Activated CD4-positive, alpha-beta T cell treated with anti-CD3 and anti-CD28 coated beads for 36 hours (primary cell): ENCODE results near the gene PRKCE. TPM values are rescaled to one million over a fixed set of nuclear protein-coding genes. Genes with fewer than 3 reads are reported as not detected.
"Not testable (repeated sequence)": the region's sequence is repeated elsewhere in the genome, so short reads cannot be mapped to it uniquely, and the experiment has no call there.

Source experiments
- ATAC-seq: fragments of 200-7000 bp; cut with Tn5 transposase; one replicate; pipeline ENCODE4 v1.10.0; 2021; ENCODE audit warnings: mild to moderate bottlenecking, moderate library complexity
- CTCF ChIA-PET: fragments of 350-600 bp; sonication (Branson Sonifier 250); formaldehyde crosslinking; loops from one replicate; lab custom pipeline; 2021; ENCODE audit warnings: antibody characterized with exemption; lab: Charles Lee
- POLR2A ChIA-PET: fragments of 350-600 bp; sonication (Branson Sonifier 250); formaldehyde crosslinking; loops from one replicate; lab custom pipeline; 2021; ENCODE audit warnings: antibody characterized with exemption, inconsistent platforms; lab: Charles Lee
- DNase-seq: peaks from one replicate; pipeline ENCODE4 v3.0.0-alpha.2; 2020
- H3K27ac Mint-ChIP-seq: one replicate; pipeline ENCODE4 v1.8.0; 2021; ENCODE audit warnings: mixed read lengths
- H3K27me3 Mint-ChIP-seq: one replicate; pipeline ENCODE4 v1.8.0; 2021; ENCODE audit warnings: mixed read lengths
- H3K36me3 Mint-ChIP-seq: one replicate; pipeline ENCODE4 v1.8.0; 2021; ENCODE audit warnings: low read depth, mixed read lengths
- H3K4me1 Mint-ChIP-seq: one replicate; pipeline ENCODE4 v1.8.0; 2021; ENCODE audit warnings: mixed read lengths
- H3K4me3 Mint-ChIP-seq: one replicate; pipeline ENCODE4 v1.8.0; 2021; ENCODE audit warnings: mild to moderate bottlenecking, moderate library complexity, mixed read lengths
- H3K9me3 Mint-ChIP-seq: one replicate; pipeline ENCODE4 v1.8.0; 2021; ENCODE audit warnings: low read depth, mixed read lengths
- intact Hi-C, 2 experiments: fragments of 100-400 bp; cut with DNase I in 1 of 2; cut with micrococcal nuclease in 1 of 2; formaldehyde crosslinking; loops; one replicate each; pipeline versions ENCODE4 v1.14.2 to v1.15.1; 2022 to 2024; cut with DNase I, micrococcal nuclease
- total RNA-seq, 2 experiments: library from RNA; stranded (reverse); gene quantifications; one replicate each; pipeline ENCODE4 v1.2.3, GENCODE V29; 2021

The PRKCE gene
- total RNA-seq, 2 experiments from 2014 or later, result 9.0 to 13.2 TPM

- Mint-ChIP-seq H3K27me3 (no peaks in the 10 kb centered on the region), H3K36me3 (no peaks in the 10 kb centered on the region), H3K27ac (no peak overlapping the region), H3K4me1 (peaks cover 10% of the 10 kb centered on the region), H3K4me3 (no peak overlapping the region), H3K9me3 (no peaks in the 10 kb centered on the region)
- CTCF ChIA-PET, result no interaction called here
- POLR2A ChIA-PET, result no interaction called here
- DNase-seq (no peak), ATAC-seq (no peak)
- intact Hi-C loops, result no loop called here
Measured at GRCh38 chr2:45908316-45909170, 257.1 kb downstream of the PRKCE start.

GRCh38 chr2:45909171-45909565 lies 257.7 kb downstream of the PRKCE start:
- Mint-ChIP-seq H3K4me3 (no peak overlapping the region), H3K36me3 (no peaks in the 10 kb centered on the region), H3K27me3 (no peaks in the 10 kb centered on the region), H3K4me1 (peaks cover 6% of the 10 kb centered on the region), H3K27ac (no peak overlapping the region), H3K9me3 (no peaks in the 10 kb centered on the region)
- ChIA-PET CTCF (no interaction called here), POLR2A (no interaction called here)
- ATAC-seq (no peak), DNase-seq (no peak)
- intact Hi-C loops, result no loop called here

GRCh38 chr2:45909677-45910191 lies 258.3 kb downstream of the PRKCE start:
- no peaks in the 10 kb centered on the region for H3K27me3 Mint-ChIP-seq
- H3K9me3 Mint-ChIP-seq, result no peaks in the 10 kb centered on the region
- DNase-seq, result no peak
- no peak for ATAC-seq
- no peak overlapping the region for H3K27ac Mint-ChIP-seq
- H3K4me1 Mint-ChIP-seq, result peaks cover 2% of the 10 kb centered on the region
- ChIA-PET POLR2A (no interaction called here), CTCF (no interaction called here)
- H3K4me3 Mint-ChIP-seq, result no peak overlapping the region
- intact Hi-C loops, result no loop called here
- H3K36me3 Mint-ChIP-seq, result no peaks in the 10 kb centered on the region

GRCh38 chr2:45910473-45911060 lies 259.1 kb downstream of the PRKCE start:
- Mint-ChIP-seq H3K4me3 (no peak overlapping the region), H3K36me3 (no peaks in the 10 kb centered on the region), H3K27ac (no peak overlapping the region), H3K4me1 (no peaks in the 10 kb centered on the region), H3K27me3 (no peaks in the 10 kb centered on the region), H3K9me3 (no peaks in the 10 kb centered on the region)
- ATAC-seq (no peak), DNase-seq (no peak)
- POLR2A ChIA-PET, result no interaction called here
- CTCF ChIA-PET, result interaction anchor here (1.8 kb wide), 1 partner anchor 132 kb away, joined by 4 read pairs; no protein-coding TSS in a partner anchor
- intact Hi-C loops, result no loop called here

GRCh38 chr2:45911538-45911937 lies 260.1 kb downstream of the PRKCE start:
- CTCF ChIA-PET, result interaction anchor here (0.6 to 1.8 kb wide), 3 partner anchors 9 to 133 kb away, joined by 3 to 4 read pairs (median 3); no protein-coding TSS in a partner anchor
- H3K4me3 Mint-ChIP-seq, result no peak overlapping the region
- intact Hi-C loops, result no loop called here
- POLR2A ChIA-PET, result no interaction called here
- ATAC-seq (no peak), DNase-seq (no peak)
- no peaks in the 10 kb centered on the region for H3K27me3 Mint-ChIP-seq
- no peaks in the 10 kb centered on the region for H3K9me3 Mint-ChIP-seq
- H3K27ac Mint-ChIP-seq, result no peak overlapping the region
- H3K4me1 Mint-ChIP-seq, result no peaks in the 10 kb centered on the region
- H3K36me3 Mint-ChIP-seq, result no peaks in the 10 kb centered on the region

- H3K36me3 Mint-ChIP-seq, result no peaks in the 10 kb centered on the region
- no peaks in the 10 kb centered on the region for H3K27me3 Mint-ChIP-seq
- no peak for ATAC-seq
- no peak overlapping the region for H3K4me3 Mint-ChIP-seq
- no peaks in the 10 kb centered on the region for H3K9me3 Mint-ChIP-seq
- H3K4me1 Mint-ChIP-seq, result no peaks in the 10 kb centered on the region
- intact Hi-C loops, result no loop called here
- no peak for DNase-seq
- H3K27ac Mint-ChIP-seq, result no peak overlapping the region
- ChIA-PET POLR2A (no interaction called here), CTCF (interaction anchor here (1.0 to 1.8 kb wide), 3 partner anchors 9 to 133 kb away, joined by 3 to 4 read pairs (median 3); no protein-coding TSS in a partner anchor)
Measured at GRCh38 chr2:45912109-45912508, 260.6 kb downstream of the PRKCE start.

- ChIA-PET CTCF (no interaction called here), POLR2A (no interaction called here)
- Mint-ChIP-seq H3K4me3 (no peak overlapping the region), H3K9me3 (no peaks in the 10 kb centered on the region), H3K4me1 (no peaks in the 10 kb centered on the region), H3K36me3 (no peaks in the 10 kb centered on the region), H3K27me3 (no peaks in the 10 kb centered on the region), H3K27ac (no peak overlapping the region)
- intact Hi-C loops, result no loop called here
- no peak for DNase-seq
- no peak for ATAC-seq
Measured at GRCh38 chr2:45913539-45913938, 262.1 kb downstream of the PRKCE start.

- no peaks in the 10 kb centered on the region for H3K9me3 Mint-ChIP-seq
- H3K4me1 Mint-ChIP-seq, result no peaks in the 10 kb centered on the region
- DNase-seq, result no peak
- H3K27ac Mint-ChIP-seq, result no peak overlapping the region
- intact Hi-C loops, result no loop called here
- H3K27me3 Mint-ChIP-seq, result no peaks in the 10 kb centered on the region
- ChIA-PET POLR2A (interaction anchor here (1.0 kb wide), 1 partner anchor 25 kb away, joined by 4 read pairs; no protein-coding TSS in a partner anchor), CTCF (interaction anchor here (0.7 to 1.0 kb wide), 3 partner anchors 20 to 137 kb away, joined by 3 to 6 read pairs (median 3); no protein-coding TSS in a partner anchor)
- no peak overlapping the region for H3K4me3 Mint-ChIP-seq
- H3K36me3 Mint-ChIP-seq, result no peaks in the 10 kb centered on the region
- no peak for ATAC-seq
Measured at GRCh38 chr2:45915523-45915922, 264.0 kb downstream of the PRKCE start.

GRCh38 chr2:45917561-45918176 lies 266.2 kb downstream of the PRKCE start:
- POLR2A ChIA-PET, H3K4me1 Mint-ChIP-seq, H3K27ac Mint-ChIP-seq, H3K4me3 Mint-ChIP-seq, H3K27me3 Mint-ChIP-seq, DNase-seq, intact Hi-C loops, H3K9me3 Mint-ChIP-seq, H3K36me3 Mint-ChIP-seq, ATAC-seq: not testable (repeated sequence)
- CTCF ChIA-PET, result interaction anchor here (0.6 kb wide), 1 partner anchor 39 kb away, joined by 3 read pairs; no protein-coding TSS in a partner anchor

GRCh38 chr2:45918463-45919159 lies 267.1 kb downstream of the PRKCE start:
- ATAC-seq, result no peak
- H3K4me3 Mint-ChIP-seq, result no peak overlapping the region
- intact Hi-C loops, result no loop called here
- ChIA-PET CTCF (interaction anchor here (0.5 to 0.7 kb wide), 2 partner anchors 12 to 846 kb away, joined by 3 read pairs; no protein-coding TSS in a partner anchor), POLR2A (no interaction called here)
- no peak for DNase-seq
- no peak overlapping the region for H3K27ac Mint-ChIP-seq
- H3K9me3 Mint-ChIP-seq, result no peaks in the 10 kb centered on the region
- no peaks in the 10 kb centered on the region for H3K4me1 Mint-ChIP-seq
- H3K36me3 Mint-ChIP-seq, result no peaks in the 10 kb centered on the region
- no peaks in the 10 kb centered on the region for H3K27me3 Mint-ChIP-seq

- ChIA-PET CTCF (interaction anchor here (0.7 kb wide), 1 partner anchor 13 kb away, joined by 3 read pairs; no protein-coding TSS in a partner anchor), POLR2A (no interaction called here)
- intact Hi-C loops, result no loop called here
- Mint-ChIP-seq H3K4me1 (no peaks in the 10 kb centered on the region), H3K4me3 (no peak overlapping the region), H3K27ac (no peak overlapping the region), H3K36me3 (no peaks in the 10 kb centered on the region), H3K27me3 (no peaks in the 10 kb centered on the region), H3K9me3 (no peaks in the 10 kb centered on the region)
- DNase-seq (no peak), ATAC-seq (no peak)
Measured at GRCh38 chr2:45919160-45919650, 267.7 kb downstream of the PRKCE start.
